Diencephalon (tissue), 1 donor: ENCODE data around the gene ST6GALNAC2. TPM values are rescaled to one million over a fixed set of nuclear protein-coding genes. Genes with fewer than 3 reads are reported as not detected.

Source experiments
- small RNA-seq: library from RNA; depleted of rRNA; stranded (forward); fragments of <200 nt; gene quantifications from one replicate; pipeline ENCODE3, GENCODE V24; 2014
- total RNA-seq: library from RNA; depleted of rRNA; stranded (reverse); fragments of >200 nt; gene quantifications from one replicate; pipeline ENCODE4 v1.2.3, GENCODE V29; 2014

The ST6GALNAC2 gene
- total RNA-seq, result 2.1 TPM

GRCh38 chr17:76585649-76586593 lies at the start of gene ST6GALNAC2:
Gene ST6GALNAC2 (minus strand): TSS chr17:76585860. CDS start chr17:76585808, 52 bp downstream.

GRCh38 chr17:76539631-76540271 lies 45.9 kb downstream of the ST6GALNAC2 start, which contains the start of gene PRCD:
Gene PRCD (plus strand): TSS chr17:76540044. CDS start chr17:76540142, 98 bp downstream.

DNA sequence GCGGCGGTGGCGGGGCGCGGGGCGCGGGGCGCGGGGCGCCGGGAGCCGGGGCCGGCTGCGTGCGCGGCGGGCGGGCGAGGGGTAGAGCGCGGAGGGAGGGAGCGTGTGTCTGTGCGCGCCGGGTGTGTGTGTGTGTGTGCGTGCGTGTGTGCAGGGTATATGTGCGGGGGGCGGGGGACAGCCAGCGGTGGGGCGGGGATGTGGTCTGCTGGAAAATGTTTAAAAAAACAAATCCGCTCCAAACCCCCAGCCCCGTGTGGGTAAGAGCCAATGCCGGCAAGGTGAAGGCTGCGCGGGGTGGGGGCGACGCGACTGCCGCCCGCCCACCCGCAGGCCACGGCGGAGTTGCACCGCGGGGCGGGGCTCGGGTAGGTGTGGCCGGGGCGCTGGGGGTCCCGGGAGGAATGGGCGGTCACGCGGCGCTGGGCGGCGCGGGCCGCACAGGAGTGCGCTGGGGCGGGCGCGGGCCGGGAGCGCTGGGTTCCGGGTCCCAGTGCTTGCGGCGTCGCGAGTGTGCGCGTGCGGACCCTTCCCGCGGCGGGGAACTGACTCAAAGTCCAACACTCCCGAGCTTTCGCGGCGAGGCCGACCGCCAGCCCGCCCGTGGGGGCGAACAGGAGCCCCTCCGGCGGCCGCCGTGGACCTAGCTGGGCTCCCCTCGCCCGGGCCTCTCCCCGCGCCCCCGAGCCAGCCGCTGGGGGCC lies 47.9 kb downstream of the ST6GALNAC2 start, which contains the start of gene CYGB:
CYGB (minus strand) TSS at position 132 of the 703 bp plus-strand sequence. CDS start 167 bp downstream, outside the sequence.

Small RNA genes within 50 kb of the gene (small RNA-seq; reads per million reads assigned to genes)
- gene AC015802.2 (not detected), gene SNORD1A (not detected), gene SNORD1B (181 reads per million, percentile 97 among the genes with 10 or more reads in this experiment)

Other genes with a start within 250 kb of the ST6GALNAC2 start
- gene PRPSAP1, start 231.9 kb downstream of the ST6GALNAC2 start, total RNA-seq, result 68.3 TPM
- 1.4 TPM for gene SPHK1, start 201.3 kb downstream of the ST6GALNAC2 start, total RNA-seq
- gene UBE2O, start 132.7 kb downstream of the ST6GALNAC2 start, total RNA-seq, result 49.6 TPM
- not detected for gene AANAT, start 118.3 kb downstream of the ST6GALNAC2 start, total RNA-seq
- 3.2 TPM for gene RHBDF2, start 84.4 kb downstream of the ST6GALNAC2 start, total RNA-seq
- 8.3 TPM for gene CYGB, start 48.2 kb downstream of the ST6GALNAC2 start, total RNA-seq
- 5.3 TPM for gene PRCD, start 45.8 kb downstream of the ST6GALNAC2 start, total RNA-seq
- gene ST6GALNAC1, start 57.9 kb upstream of the ST6GALNAC2 start, total RNA-seq, result 0.69 TPM
- gene MXRA7, start 125.1 kb upstream of the ST6GALNAC2 start, total RNA-seq, result 87.9 TPM
- gene JMJD6, start 140.7 kb upstream of the ST6GALNAC2 start, total RNA-seq, result 19.1 TPM
- gene METTL23, start 141.0 kb upstream of the ST6GALNAC2 start, total RNA-seq, result 14.8 TPM
- 98.0 TPM for gene SRSF2, start 151.5 kb upstream of the ST6GALNAC2 start, total RNA-seq
- 84.2 TPM for gene MFSD11, start 152.3 kb upstream of the ST6GALNAC2 start, total RNA-seq